MM.1S (cell line): Measurements from ENCODE around the gene BCDIN3D.

Source experiments
- DNase-seq: peaks from one replicate; pipeline ENCODE4 v3.0.0-alpha.2; 2015
- H2AFZ ChIP-seq: fragments of 300-600 bp; sonication (generic); 2 replicates; pipeline ENCODE4 v1.6.0; 2016; ENCODE audit warnings: antibody characterized with exemption, low read length
- H3F3A ChIP-seq: fragments of 300-600 bp; sonication (generic); 2 replicates; pipeline ENCODE4 v1.6.1; 2016; ENCODE audit warnings: mild to moderate bottlenecking, antibody characterized with exemption, low read length, moderate library complexity, mixed read lengths; ENCODE audit not compliant: insufficient read depth
- H3K27ac ChIP-seq: fragments of 300-600 bp; sonication (generic); 2 replicates; pipeline ENCODE4 v1.5.1; 2016; ENCODE audit warnings: mild to moderate bottlenecking, low read length
- H3K27me3 ChIP-seq: fragments of 300-600 bp; sonication (generic); replicated peaks from 2 replicates; pipeline ENCODE4 v1.6.0; 2016; ENCODE audit warnings: low read length; ENCODE audit not compliant: insufficient read depth
- H3K36me3 ChIP-seq: fragments of 300-600 bp; sonication (generic); replicated peaks from 2 replicates; pipeline ENCODE4 v1.6.1; 2016; ENCODE audit warnings: mild to moderate bottlenecking, low read length, mixed read lengths; ENCODE audit not compliant: insufficient read depth
- H3K4me1 ChIP-seq: fragments of 300-600 bp; sonication (generic); 2 replicates; pipeline ENCODE4 v1.6.1; 2016; ENCODE audit warnings: low read length, mixed read lengths
- H3K4me2 ChIP-seq: fragments of 300-600 bp; sonication (generic); 2 replicates; pipeline ENCODE4 v1.6.0; 2016; ENCODE audit warnings: low read depth, low read length
- H3K4me3 ChIP-seq: fragments of 300-600 bp; sonication (generic); 2 replicates; pipeline ENCODE4 v1.5.1; 2016; ENCODE audit warnings: low read length, mixed read lengths
- H3K79me2 ChIP-seq: fragments of 300-600 bp; sonication (generic); 2 replicates; pipeline ENCODE4 v1.6.1; 2016; ENCODE audit warnings: mixed run types, low read length, mixed read lengths
- H3K9ac ChIP-seq: fragments of 300-600 bp; sonication (generic); 2 replicates; pipeline ENCODE4 v1.6.1; 2016; ENCODE audit warnings: low read length, mixed read lengths
- H3K9me2 ChIP-seq: fragments of 300-600 bp; sonication (generic); replicated peaks from 2 replicates; pipeline ENCODE4 v1.6.1; 2016; ENCODE audit warnings: mild to moderate bottlenecking, low read length, mixed read lengths; ENCODE audit not compliant: insufficient read depth
- H3K9me3 ChIP-seq: fragments of 300-600 bp; sonication (generic); replicated peaks from 2 replicates; pipeline ENCODE4 v1.6.1; 2016; ENCODE audit warnings: mild to moderate bottlenecking, low read length, mixed read lengths; ENCODE audit not compliant: insufficient read depth
- H4K20me1 ChIP-seq: fragments of 300-600 bp; sonication (generic); 2 replicates; pipeline ENCODE4 v1.6.1; 2016; ENCODE audit warnings: mild to moderate bottlenecking, low read length, moderate library complexity, mixed read lengths; ENCODE audit not compliant: insufficient read depth
- CTCF ChIP-seq: fragments of 300-600 bp; sonication (generic); IDR thresholded peaks from 2 replicates; pipeline ENCODE4 v1.5.1; 2016; ENCODE audit warnings: antibody characterized with exemption, low read length, mixed read lengths
- EZH2 ChIP-seq: fragments of 300-600 bp; sonication (generic); optimal IDR thresholded peaks from 2 replicates; pipeline ENCODE3; 2017; ENCODE audit warnings: low read depth, mild to moderate bottlenecking, antibody characterized with exemption, low read length, mixed read lengths
- EZH2phosphoT487 ChIP-seq: fragments of 300-600 bp; sonication (generic); IDR thresholded peaks from 2 replicates; pipeline ENCODE4 v1.6.1; 2018; ENCODE audit warnings: antibody characterized with exemption, low read length

Gene BCDIN3D

GRCh38 chr12:49825971-49826421, 16.9 kb downstream of the BCDIN3D start:
- H3K79me2 ChIP-seq = no peaks in the 10 kb centered on the region
- H4K20me1 ChIP-seq = no peaks in the 10 kb centered on the region

GRCh38 chr12:49825360-49825970, 17.4 kb downstream of the BCDIN3D start:
- H3K27me3 ChIP-seq = peaks cover 50% of the 10 kb centered on the region
- H3K9me3 ChIP-seq = no peaks in the 10 kb centered on the region
- H3F3A ChIP-seq = no peaks in the 10 kb centered on the region; the same call in 1 of the 2 replicates
- H3K4me2 ChIP-seq = no peak overlapping the region
- H3K4me3 ChIP-seq = no peak overlapping the region
- TF ChIP-seq EZH2 (no peak), CTCF (no peak), EZH2phosphoT487 (no peak)
- H4K20me1 ChIP-seq = no peaks in the 10 kb centered on the region
- H3K36me3 ChIP-seq = no peaks in the 10 kb centered on the region
- H3K79me2 ChIP-seq = no peaks in the 10 kb centered on the region
- no peak overlapping the region for H2AFZ ChIP-seq
- H3K9ac ChIP-seq = no peak overlapping the region
- no peak for DNase-seq
- no peak overlapping the region for H3K27ac ChIP-seq
- no peaks in the 10 kb centered on the region for H3K9me2 ChIP-seq
- H3K4me1 ChIP-seq = peaks cover 5% of the 10 kb centered on the region; the same call in 1 of the 2 replicates

More at GRCh38 chr12:49825971-49826421, 16.9 kb downstream of the BCDIN3D start:
- Histone ChIP-seq H2AFZ (no peak overlapping the region), H3F3A (no peaks in the 10 kb centered on the region; the same call in 1 of the 2 replicates), H3K9me3 (no peaks in the 10 kb centered on the region), H3K4me2 (no peak overlapping the region), H3K9ac (no peak overlapping the region), H3K36me3 (no peaks in the 10 kb centered on the region), H3K27ac (no peak overlapping the region), H3K27me3 (peaks cover 54% of the 10 kb centered on the region), H3K4me3 (no peak overlapping the region), H3K9me2 (no peaks in the 10 kb centered on the region), H3K4me1 (peaks cover 5% of the 10 kb centered on the region; the same call in 1 of the 2 replicates)
- TF ChIP-seq CTCF (no peak), EZH2phosphoT487 (no peak), EZH2 (no peak)
- DNase-seq = no peak

- Histone ChIP-seq H3K4me3 (no peak overlapping the region), H3F3A (no peaks in the 10 kb centered on the region; the same call in 1 of the 2 replicates), H4K20me1 (no peaks in the 10 kb centered on the region), H2AFZ (no peak overlapping the region), H3K79me2 (no peaks in the 10 kb centered on the region), H3K4me1 (peaks cover 6% of the 10 kb centered on the region; the same call in 1 of the 2 replicates), H3K27ac (no peak overlapping the region), H3K9ac (no peak overlapping the region), H3K4me2 (no peak overlapping the region), H3K9me2 (no peaks in the 10 kb centered on the region), H3K9me3 (no peaks in the 10 kb centered on the region), H3K27me3 (peaks cover 45% of the 10 kb centered on the region), H3K36me3 (no peaks in the 10 kb centered on the region)
- DNase-seq = no peak
- TF ChIP-seq EZH2 = no peak
- no peak for TF ChIP-seq EZH2phosphoT487
- TF ChIP-seq CTCF = no peak
Measured at GRCh38 chr12:49824895-49825294, 18.0 kb downstream of the BCDIN3D start.
